IPS-NIHi7 (cell line): ENCODE measurements around the gene CD207.
"Not testable (repeated sequence)": the region's sequence is repeated elsewhere in the genome, so short reads cannot be mapped to it uniquely, and the experiment has no call there.

Experiments
- DNase-seq: peaks from one replicate; pipeline ENCODE4 v3.0.0; 2012; ENCODE audit warnings: mixed read lengths; ENCODE audit errors: extremely low spot score

The CD207 gene

GRCh38 chr2:70828914-70829824 is 6.4 kb downstream of the CD207 start:
- DNase-seq: no peak

- peak; percentile 26 for DNase-seq
These were observed 7.5 kb downstream of the CD207 start for GRCh38 chr2:70828115-70828514.

- no peak for DNase-seq
These were observed 8.2 kb downstream of the CD207 start for GRCh38 chr2:70827388-70827787.

DNA sequence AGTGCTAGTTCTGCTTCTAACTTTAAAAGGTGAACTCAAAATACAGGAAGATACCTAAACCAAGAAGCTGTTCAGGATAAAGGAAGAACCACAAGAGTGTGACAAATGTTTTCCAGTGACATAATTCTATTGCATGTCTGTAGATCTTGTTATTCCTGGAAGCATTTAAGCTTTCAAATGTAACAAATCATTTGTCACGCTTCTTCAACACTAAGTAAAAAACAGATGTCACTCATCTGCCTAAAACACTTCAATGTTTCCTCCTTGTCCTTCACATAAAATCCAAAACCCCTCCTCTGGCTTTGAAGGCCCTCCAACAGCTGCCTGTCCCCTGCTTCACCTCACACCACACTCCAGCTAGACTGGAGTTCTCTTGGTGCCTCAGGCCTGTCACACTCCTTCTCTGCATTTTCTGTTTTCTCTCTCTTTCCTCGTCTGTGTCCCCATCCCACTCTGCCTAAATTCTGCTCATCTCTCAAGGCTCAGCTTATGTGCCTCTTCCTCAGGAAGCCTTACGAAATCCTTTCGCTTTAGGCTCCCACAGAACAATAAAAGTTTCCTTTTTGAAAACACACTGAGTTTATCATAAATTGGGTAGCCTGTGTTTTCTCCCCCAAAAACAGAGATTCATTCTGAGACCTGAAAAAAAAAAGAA is 8.8 kb downstream of the CD207 start:
- DNase-seq: no peak

DNA sequence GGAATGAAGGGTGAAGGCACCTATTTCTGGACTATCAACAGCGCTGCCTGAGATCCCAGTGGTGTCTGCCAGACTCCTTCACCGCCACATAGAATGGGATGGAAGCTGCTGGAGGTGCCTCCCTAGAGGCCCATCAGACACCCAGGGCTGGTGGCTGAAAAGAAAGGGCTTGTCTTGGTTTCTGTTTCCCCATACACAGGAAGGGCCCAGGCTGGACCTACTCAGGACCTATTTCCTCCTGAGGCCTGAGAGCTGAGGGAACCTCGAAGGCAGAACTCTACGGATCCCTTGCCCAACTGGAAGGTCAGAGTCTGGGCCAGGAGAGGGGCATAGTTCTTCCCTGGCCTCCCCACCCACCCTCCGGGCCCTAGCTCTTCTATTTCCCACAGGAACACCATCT is 12.4 kb downstream of the CD207 start:
- DNase-seq: no peak

- DNase-seq: no peak
These were observed 12.8 kb downstream of the CD207 start for GRCh38 chr2:70822843-70823242.

GRCh38 chr2:70820499-70820898 is 15.1 kb downstream of the CD207 start, which contains the start of gene CLEC4F:
Gene CLEC4F (minus strand): TSS chr2:70820599. CDS start chr2:70820523, 76 bp downstream.
- no peak for DNase-seq

DNA sequence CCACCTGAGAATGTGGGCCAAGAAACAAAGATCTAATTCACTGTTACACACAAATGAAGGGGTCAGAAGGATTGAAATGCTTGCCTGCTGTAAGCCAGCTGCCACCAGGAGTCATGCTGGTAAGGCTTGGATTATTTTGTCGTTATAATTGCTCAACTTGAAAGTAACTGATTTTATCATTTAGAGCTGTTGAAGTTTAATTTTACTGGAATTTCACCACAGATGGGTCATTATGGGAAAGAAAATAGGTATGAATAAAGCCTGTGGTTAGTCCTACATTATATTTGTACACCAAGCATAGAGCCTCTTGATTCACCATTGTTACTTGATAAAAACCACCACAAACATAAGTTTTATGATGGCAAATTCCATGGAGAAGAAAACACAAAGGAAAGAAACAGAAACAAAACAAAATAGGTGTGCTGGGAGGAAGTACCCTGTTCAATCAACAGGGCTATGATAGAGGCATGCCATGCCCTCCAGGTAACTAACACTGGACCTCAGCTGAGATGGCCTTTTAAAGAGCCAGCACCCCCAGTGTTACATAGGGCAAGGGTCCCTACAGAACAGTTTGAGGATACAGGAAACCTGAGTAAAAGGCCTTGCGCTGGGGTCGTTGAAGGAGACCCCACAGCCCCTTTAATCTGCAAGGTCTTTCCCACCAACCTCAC is 18.2 kb downstream of the CD207 start:
- DNase-seq: no peak

- no peak for DNase-seq
These were observed 18.9 kb downstream of the CD207 start for GRCh38 chr2:70816726-70817125.

DNA sequence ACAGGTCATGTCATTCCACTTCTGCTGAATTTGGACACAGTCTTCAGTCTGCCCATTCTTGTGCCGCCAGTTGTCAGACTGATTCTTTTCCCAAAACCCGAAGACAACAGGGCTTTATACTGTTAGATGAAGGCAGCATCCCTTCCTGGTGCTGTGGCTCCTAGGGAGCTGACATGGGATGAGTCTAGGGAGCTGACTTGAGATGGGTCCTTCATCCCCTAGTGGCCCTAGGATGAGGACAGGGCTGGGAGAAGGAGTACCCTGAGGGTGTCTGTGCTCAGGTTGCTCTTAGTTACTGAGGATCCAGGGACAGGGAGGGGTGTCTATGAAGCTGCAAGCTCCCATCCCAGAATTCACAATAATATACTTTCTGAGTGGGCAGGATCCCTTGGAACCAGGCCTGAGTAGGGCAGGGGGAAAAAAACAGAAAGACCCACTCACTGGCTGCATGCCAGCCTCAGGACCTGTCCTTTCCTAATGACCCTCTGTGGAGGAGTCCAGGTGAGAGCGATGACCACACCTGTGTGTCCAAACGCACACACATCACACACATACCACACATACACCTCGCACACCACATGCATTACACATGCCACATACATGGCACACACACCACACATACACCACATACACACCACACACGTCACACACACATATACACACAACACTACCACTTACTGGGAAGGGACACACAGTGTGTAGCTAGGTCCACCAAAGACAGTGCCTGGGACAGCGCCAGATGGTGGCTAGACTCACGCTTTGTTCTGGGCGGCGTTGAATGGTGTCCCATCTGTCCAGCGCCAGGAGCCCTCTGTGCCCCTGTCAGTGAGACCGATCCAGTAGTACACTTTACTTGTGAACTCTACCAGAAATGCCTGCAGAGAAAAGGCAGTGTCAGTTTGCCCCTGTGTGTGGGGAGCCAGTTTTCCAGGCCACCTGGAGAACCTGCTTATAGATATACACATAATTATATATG is 26.3 kb downstream of the CD207 start:
- DNase-seq: no peak

DNA sequence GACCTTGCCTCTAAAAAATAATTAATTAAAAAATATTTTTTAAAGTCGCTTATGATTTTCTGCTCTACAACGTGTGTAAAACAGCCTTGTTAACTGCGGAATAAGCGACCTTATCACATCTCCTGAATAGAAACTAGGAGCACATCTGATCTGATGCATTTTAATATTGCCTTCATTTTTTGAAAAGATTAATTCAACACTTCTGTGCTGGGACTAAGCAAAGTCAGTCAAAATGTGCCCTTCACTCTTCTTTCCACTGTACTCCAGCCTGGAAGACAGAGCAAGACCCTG is 27.8 kb downstream of the CD207 start:
- no peak for DNase-seq

DNA sequence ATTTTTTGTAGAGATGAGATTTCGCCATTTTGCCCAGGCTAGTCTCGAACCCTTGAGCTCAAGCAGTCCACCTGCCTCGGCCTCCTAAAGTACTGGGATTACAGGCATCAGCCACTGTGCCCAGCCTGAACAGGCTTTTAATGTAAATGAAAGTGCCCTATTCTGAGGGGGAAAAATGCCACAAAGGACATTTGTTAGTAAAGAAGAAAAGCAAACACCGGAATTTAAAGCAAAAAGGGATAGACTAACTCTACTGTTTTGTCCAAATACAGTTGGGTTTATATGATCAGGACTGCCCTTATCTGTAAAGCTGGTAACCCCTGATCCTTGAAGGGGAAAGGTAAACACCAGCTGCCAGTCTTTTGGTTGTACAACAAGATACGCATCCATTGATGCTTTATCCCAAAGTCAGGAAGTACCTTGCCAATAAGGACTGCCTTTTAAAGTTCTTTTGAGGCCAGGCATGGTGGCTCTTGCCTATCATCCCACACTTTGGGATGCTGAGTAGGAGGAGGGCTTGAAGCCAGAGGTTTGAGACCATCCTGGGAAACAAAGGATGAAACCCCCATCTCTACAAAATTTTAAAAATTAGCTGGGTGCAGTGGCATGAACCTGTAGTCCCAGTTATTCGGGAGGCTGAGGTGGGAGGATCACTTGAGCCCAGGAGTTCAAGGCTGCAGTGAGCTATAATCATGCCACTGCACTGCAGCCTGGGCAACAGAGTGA is 28.4 kb downstream of the CD207 start:
- no peak for DNase-seq

DNA sequence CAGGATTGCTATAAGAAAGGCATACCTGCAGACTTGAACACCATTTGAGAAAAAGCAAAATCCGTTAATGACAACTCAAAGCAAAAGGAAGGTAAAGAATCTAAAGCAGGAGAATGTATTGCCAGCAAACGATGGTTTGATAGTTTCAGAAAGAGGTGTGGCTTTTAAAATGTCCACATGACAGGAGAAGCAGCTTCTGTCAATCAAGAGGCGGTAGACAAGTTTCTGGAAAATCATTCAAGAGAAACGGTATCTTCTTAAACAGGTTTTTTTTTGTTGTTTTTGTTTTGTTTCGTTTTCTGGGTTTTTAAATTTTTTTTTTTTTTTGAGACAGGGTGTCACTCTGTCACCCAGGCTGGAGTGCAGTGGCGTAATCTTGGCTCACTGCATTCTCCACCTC is 29.0 kb downstream of the CD207 start:
- DNase-seq: no peak

DNA sequence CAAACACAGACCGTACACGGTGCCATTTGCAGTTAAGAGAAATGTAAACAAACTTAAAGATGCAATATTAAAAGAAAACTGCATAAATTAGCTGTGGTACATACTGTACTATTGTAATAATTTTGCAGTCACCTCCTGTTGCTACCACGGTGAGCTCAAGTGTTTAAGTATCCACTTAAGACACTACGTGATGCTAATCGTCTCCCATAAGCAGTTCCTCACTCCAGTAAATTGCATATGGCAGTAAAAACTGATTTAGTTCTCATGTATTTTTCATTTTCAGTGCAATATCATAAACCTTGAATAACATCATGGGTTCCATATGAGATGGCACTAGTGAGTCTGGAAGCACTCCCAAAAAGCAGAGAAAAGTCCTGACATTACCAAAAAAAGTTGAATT is 29.6 kb downstream of the CD207 start:
- DNase-seq: no peak

DNA sequence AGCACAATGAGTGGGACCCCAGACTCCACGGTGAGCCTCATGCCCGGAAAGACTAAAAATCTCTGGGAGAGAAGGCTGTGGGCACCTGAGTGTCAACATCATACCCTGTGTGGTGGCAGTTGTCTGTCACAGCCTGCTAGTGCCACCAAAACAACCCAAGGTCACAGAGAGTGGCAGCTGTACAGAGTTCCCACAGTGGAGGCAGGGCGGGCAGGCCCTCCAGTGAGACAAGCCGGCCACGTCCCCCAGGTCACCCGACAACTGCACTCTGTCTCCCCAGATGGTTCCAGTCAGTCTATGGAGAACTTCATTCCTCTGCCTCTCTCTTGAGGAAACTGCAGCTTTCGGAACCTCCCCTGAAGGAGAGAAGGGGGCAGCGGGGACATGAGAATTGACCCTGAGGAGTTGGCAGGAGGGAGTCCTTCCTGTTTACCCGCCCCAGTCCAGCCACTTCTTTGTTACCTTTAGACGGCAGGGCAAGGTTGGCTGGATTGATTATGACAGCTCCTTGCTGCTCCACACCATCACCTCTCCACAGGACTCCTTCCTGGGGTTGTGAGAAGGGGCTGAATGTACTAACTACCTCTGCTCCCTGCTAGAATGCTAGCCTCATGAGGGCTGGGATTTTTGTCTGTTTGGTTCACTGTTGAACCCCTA is 33.9 kb downstream of the CD207 start:
- DNase-seq: no peak

GRCh38 chr2:70799706-70800105 is 35.9 kb downstream of the CD207 start:
- DNase-seq: no peak

- not testable (repeated sequence) for DNase-seq
These were observed 37.6 kb downstream of the CD207 start for GRCh38 chr2:70797996-70798395.

GRCh38 chr2:70797506-70797905 is 38.1 kb downstream of the CD207 start:
- no peak for DNase-seq

- DNase-seq: peak; percentile 35
These were observed 39.4 kb downstream of the CD207 start for GRCh38 chr2:70796262-70796661.
